22Rv1 (cell line): Measurements from ENCODE around the gene ZNF579.

Experiments
- H3K27ac ChIP-seq: fragments of 450-650 bp; 2 replicates; pipeline ENCODE4 v1.5.1; 2017
- CTCF ChIP-seq: fragments of 450-650 bp; IDR thresholded peaks from 2 replicates; pipeline ENCODE4 v1.5.1; 2017; ENCODE audit warnings: mild to moderate bottlenecking
- ZFX ChIP-seq: fragments of 450-650 bp; IDR thresholded peaks from 2 replicates; pipeline ENCODE4 v1.6.1; 2017; ENCODE audit warnings: antibody characterized with exemption, borderline replicate concordance

Gene ZNF579

GRCh38 chr19:55602104-55603001 is 21.7 kb upstream of the ZNF579 start:
- TF ChIP-seq CTCF, result no peak
- peak overlapping the region; percentile 98 for H3K27ac ChIP-seq

- peak overlapping the region; percentile 98 for H3K27ac ChIP-seq
- no peak for TF ChIP-seq ZFX
- no peak for TF ChIP-seq CTCF
These were observed 20.4 kb upstream of the ZNF579 start for GRCh38 chr19:55601084-55601483.

- peak overlapping the region; percentile 98 for H3K27ac ChIP-seq
- no peak for TF ChIP-seq CTCF
- TF ChIP-seq ZFX, result no peak
These were observed 20.0 kb upstream of the ZNF579 start for GRCh38 chr19:55600662-55601028.

- TF ChIP-seq ZFX, result no peak
- TF ChIP-seq CTCF, result no peak
These were observed 19.4 kb upstream of the ZNF579 start, which contains the start of gene ZNF524 for GRCh38 chr19:55599842-55600661. Gene ZNF524 (plus strand): TSS chr19:55600288. CDS start chr19:55602113, 1,825 bp downstream.

GRCh38 chr19:55599468-55599841 is 18.8 kb upstream of the ZNF579 start, which contains the start of gene FIZ1:
Gene FIZ1 (minus strand): TSS chr19:55599517. CDS start chr19:55597865, 1,652 bp downstream.
- no peak for TF ChIP-seq ZFX
- TF ChIP-seq CTCF, result no peak
- peak within 1 kb of the TSS; percentile 98 for H3K27ac ChIP-seq

More at GRCh38 chr19:55599842-55600661, 19.4 kb upstream of the ZNF579 start, which contains the start of gene ZNF524:
- H3K27ac ChIP-seq, result peak within 1 kb of the TSS; percentile 98

- TF ChIP-seq ZFX, result no peak
- no peak for TF ChIP-seq CTCF
These were observed 18.2 kb upstream of the ZNF579 start for GRCh38 chr19:55598719-55599467.

More at GRCh38 chr19:55598719-55599467, 18.2 kb upstream of the ZNF579 start:
- peak overlapping the region; percentile 98 for H3K27ac ChIP-seq
